K562 (cell line): Measurements from ENCODE around the gene ANKRD44.

ENCODE experiments used
- EHMT2 ChIP-seq: fragments of 450-650 bp; IDR thresholded peaks from 2 replicates; pipeline ENCODE4 v1.6.1; 2018; ENCODE audit warnings: antibody characterized with exemption
- EZH2 ChIP-seq: IDR thresholded peaks from 2 replicates; pipeline ENCODE4 v1.6.1; 2012; ENCODE audit warnings: low read depth, mild to moderate bottlenecking, inconsistent platforms, low read length, borderline replicate concordance
- GABPA ChIP-seq: fragments of 200-800 bp; sonication (Bioruptor generic); conservative IDR thresholded peaks from 2 replicates; pipeline ENCODE4 v1.6.1; 2016; ENCODE audit warnings: low read depth, missing genetic modification characterization, missing compliant biosample characterization
- IRF2 ChIP-seq: sonication (generic); formaldehyde crosslinking; IDR thresholded peaks from 2 replicates; pipeline ENCODE4 v1.8.1; 2022; ENCODE audit warnings: mild to moderate bottlenecking, missing genetic modification reagents
- PHF8 ChIP-seq: fragments of 200-600 bp; sonication (generic); IDR thresholded peaks from 2 replicates; pipeline ENCODE4 v1.6.1; 2012; ENCODE audit warnings: mixed run types, mild to moderate bottlenecking, inconsistent platforms, low read length, moderate library complexity, borderline replicate concordance
- TF ChIP-seq, protein P1 (sequence below): fragments of 250-450 bp; sonication (Bioruptor Pico); IDR thresholded peaks from 2 replicates; pipeline ENCODE4 v1.4.0; 2020; ENCODE audit warnings: mild to moderate bottlenecking

DNA sequence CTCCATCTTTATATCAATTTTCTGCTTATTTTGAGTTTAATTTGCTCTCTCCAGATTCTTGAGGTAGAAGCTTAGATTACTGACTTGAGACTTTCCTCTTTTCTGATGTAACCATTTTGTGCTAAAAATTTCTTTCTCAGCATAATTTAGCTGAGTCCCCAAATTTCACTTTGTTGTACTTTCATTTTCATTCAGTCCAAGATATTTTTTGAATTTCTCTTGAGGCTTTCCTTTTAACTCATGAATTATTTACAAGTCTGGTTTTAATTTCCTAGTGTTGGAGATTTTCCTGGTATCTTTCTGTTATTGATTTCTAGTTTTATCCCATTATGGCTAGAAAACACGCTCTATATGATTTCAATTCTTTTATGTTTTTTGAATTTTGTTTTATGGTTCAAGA, 239.4 kb downstream of the ANKRD44 start:
- TF ChIP-seq GABPA (no peak), EHMT2 (no peak), EZH2 (no peak), IRF2 (no peak), PHF8 (no peak)
- TF ChIP-seq, protein P1, sequence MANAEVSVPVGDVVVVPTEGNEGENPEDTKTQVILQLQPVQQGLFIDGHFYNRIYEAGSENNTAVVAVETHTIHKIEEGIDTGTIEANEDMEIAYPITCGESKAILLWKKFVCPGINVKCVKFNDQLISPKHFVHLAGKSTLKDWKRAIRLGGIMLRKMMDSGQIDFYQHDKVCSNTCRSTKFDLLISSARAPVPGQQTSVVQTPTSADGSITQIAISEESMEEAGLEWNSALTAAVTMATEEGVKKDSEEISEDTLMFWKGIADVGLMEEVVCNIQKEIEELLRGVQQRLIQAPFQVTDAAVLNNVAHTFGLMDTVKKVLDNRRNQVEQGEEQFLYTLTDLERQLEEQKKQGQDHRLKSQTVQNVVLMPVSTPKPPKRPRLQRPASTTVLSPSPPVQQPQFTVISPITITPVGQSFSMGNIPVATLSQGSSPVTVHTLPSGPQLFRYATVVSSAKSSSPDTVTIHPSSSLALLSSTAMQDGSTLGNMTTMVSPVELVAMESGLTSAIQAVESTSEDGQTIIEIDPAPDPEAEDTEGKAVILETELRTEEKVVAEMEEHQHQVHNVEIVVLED (CRISPR knock-in tag): no peak
